HG02852 (cell line): ENCODE results near the gene SLC6A3.
"Not testable (repeated sequence)": the region's sequence is repeated elsewhere in the genome, so short reads cannot be mapped to it uniquely, and the experiment has no call there.

Experiments used
- ATAC-seq: cut with Tn5 transposase; IDR thresholded peaks from one replicate; pipeline ENCODE4 v1.9.1; 2021; ENCODE audit warnings: mild to moderate bottlenecking, moderate library complexity; ENCODE audit not compliant: unreplicated experiment

Gene SLC6A3

DNA sequence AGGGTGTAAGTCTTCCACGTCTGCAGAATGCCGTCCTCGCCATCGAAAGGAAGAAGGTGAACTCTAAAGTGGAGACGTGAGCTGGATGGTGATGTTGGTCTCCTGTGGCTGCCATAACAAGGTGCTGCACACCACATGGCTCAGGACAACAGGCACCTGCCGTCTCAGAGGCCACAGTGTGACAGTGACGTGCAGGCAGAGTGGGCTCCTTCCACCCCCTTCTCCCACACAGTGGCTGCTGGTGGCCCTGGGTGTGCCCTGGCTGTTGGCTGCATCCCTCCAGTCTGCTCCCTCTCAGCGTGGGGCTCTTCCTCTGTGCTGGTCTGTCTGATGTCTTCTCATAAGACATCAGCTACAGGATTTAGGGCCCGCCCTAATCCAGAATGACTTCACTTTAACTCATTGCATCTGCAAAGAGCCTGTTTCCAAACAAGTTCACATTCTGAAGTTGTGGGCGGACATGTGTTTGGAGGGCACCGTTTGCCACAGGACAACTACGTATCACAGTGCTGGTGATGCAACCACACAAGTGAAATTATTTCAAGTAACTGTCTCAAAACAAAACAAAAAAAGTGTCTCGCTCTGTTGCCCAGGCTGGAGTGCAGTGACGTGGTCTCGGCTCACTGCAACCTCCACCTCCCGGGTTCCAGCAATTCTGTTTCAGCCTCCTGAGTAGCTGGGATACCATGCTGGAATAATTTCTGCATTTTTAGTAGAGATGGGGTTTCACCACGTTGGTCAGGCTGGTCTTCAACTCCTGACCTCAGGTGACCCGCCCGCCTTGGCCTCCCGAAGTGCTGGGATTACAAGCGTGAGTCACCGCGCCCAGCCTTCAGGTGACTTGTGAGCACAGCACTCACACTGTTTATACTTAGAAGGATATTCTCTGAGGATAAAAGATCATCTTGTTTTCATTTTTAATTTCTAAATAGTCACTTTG is 69.1 kb downstream of the SLC6A3 start:
- ATAC-seq, result no peak

- no peak for ATAC-seq
These were observed 70.6 kb downstream of the SLC6A3 start for GRCh38 chr5:1374679-1375055.

GRCh38 chr5:1374030-1374678 is 71.1 kb downstream of the SLC6A3 start:
- ATAC-seq, result no peak

DNA sequence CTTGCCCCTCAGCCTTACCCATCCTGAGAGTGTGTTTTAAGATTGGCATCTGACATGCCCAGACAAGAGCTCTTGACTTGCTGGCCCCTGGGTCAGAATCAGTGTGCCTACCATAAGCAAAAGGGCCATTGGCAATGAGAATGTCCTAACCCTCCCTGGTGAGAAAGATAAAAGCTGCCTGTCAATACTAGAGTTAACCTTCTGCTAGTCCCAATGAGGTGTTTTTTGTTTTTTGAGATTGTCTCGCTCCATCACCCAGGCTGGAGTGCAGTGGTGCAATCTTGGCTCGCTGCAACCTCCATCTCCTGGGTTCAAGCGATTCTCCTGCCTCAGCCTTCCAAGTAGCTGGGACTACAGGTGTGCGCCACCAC is 73.3 kb downstream of the SLC6A3 start:
- ATAC-seq, result not testable (repeated sequence)

GRCh38 chr5:1371218-1371971 is 73.8 kb downstream of the SLC6A3 start:
- no peak for ATAC-seq

GRCh38 chr5:1370006-1370405 is 75.2 kb downstream of the SLC6A3 start:
- no peak for ATAC-seq

DNA sequence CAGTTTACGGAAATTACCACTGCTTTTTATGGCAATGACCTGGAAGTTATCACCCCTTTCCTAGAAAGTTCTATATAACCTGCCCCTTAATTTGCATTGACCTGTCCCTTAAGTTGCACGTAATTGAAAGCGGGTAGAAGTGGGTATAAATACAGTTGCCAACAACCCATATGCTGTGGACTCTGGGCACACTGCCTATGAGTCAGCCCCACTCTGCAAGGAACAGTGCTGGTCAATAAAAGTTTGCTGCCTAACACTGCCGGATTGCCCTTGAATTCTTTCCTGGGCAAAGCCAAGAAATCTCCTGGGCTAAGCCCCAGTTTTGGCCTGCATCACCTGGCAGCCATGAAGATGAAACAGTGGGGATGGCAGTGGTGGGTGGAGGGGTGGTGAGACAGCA is 76.5 kb downstream of the SLC6A3 start:
- no peak for ATAC-seq

GRCh38 chr5:1368236-1368635 is 77.0 kb downstream of the SLC6A3 start:
- ATAC-seq, result no peak

DNA sequence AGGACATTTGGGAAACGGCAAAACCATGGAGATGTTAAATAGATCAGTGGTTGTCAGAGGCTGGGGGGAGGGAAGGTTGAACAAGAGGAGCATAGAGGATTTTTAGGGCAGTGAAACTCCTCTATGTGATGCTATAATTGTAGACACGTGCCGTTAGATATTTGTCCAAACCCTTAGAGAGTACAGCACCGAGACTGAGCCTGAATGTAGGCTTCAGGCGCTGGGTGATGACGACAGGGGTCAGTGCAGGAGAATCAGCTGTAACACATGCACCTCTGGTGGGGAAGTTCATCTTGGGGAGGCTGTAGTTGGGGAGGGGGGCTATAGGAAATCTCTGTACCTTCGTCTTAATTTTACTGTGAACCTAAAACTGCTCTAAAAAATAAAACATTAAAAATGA is 78.1 kb downstream of the SLC6A3 start:
- ATAC-seq, result no peak

- ATAC-seq, result peak; percentile 68
These were observed 78.7 kb downstream of the SLC6A3 start for GRCh38 chr5:1366514-1366913.

DNA sequence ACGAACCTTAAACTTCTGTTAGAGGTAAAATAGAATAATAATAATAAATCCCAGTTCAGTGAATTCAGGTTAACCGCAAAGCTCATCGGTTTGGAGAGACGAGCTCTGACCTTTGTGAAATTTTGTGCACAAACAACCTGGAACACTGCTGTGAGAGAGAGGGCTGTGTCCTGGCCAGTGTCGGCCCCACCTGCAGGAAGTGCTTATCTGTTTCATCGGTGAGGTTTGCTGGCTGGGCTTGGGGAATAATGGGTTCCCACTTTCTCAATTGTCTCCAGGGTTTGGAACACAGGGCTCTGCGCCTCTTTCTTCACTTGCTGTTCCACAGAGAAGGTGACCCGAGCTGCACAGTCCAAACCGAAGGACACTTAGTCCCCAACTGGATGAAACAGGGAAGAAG is 81.0 kb downstream of the SLC6A3 start:
- ATAC-seq, result no peak

DNA sequence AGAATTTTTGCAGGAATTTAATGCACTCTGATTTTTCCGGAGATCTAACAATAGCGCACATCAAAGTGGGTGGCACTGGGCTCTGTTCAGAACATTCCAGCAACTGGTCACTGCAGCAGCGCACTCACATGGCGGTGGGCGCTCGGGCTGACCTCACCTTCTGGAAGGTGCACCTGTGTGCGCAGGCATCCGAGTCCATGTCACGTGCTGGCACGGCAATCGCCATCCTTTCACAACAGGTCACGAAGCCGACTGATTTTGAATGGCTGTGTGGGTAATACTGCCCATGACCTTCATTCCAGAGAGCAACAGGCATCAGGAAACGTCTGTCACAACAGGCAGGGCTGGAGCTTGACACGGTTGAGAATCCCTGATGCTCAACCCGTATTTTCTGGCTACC is 81.7 kb downstream of the SLC6A3 start:
- no peak for ATAC-seq

DNA sequence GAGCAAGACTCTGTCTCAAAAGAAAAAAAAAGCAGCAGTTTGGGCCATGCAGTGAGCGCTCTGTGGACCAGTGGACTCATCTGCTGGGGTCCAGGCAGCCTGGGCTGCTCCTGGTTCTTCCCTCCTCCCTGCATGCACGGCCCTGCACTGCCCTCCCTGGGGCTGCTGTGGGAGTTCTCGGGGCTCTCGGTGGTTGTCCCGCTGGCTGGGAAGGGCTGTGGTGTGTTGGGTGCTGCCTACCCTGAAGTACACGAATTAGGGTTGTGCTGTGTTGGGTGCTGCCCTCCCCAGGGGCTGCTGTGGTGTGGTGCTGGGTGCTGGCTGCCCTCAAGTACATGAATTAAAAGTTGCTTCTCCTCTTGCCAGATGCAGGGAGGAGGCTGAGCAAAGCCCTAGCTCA is 82.1 kb downstream of the SLC6A3 start:
- ATAC-seq, result no peak

DNA sequence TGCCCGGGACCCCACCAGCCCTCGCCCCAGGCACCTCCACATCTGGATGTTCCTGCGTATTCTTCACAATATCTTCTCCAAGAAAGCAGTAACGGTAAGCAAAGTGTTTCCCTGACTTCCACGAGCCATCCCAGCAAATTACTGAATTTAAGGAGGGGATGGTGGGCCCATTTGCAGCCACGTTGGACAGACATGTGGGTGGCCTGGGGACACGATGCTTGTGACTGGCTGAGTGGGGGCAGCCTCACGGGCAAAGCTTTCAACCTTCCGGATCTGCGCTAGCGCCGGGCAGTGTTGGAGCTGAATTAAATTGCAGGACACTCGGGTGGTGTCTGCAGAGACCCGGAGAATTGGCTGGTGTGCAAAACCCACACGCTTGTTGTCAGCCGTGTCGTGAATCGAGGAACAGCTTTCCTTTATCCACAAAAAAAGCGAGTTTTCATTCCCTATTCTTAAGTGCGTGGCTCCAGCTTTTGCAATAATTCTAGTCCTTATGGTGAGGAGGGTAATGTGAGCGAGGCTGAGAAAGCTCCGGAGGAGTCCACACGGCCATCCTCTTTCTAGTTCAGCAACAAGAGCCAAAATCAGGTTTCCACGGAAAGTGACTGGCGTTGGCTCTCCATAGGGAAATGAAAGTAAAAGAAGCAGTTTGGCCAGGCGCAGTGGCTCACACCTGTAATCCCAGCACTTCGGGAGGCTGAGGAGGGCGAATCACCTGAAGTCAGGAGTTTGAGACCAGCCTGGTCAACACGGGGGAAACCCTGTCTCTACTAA is 82.8 kb downstream of the SLC6A3 start:
- no peak for ATAC-seq

DNA sequence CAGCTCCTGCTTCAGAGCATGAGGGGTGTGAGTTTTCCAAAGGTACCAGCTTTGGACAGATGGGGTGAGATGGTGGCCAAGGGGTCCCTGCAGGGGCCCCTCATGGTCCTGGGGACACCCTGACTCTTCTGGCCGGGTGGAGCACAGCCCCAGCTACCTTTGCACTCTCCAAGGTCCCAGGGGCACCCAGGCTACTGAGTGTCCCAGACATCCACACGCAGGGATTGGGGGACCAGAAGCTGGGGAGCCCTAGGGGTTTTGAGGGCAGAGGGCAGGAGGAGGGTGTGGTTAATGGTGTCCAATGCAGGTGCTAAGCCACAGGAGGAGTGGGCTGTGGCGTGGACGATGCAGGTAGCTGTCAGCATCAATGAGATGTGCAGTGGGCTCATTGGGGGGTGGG is 84.4 kb downstream of the SLC6A3 start:
- no peak for ATAC-seq

- not testable (repeated sequence) for ATAC-seq
These were observed 84.9 kb downstream of the SLC6A3 start for GRCh38 chr5:1360367-1360766.

DNA sequence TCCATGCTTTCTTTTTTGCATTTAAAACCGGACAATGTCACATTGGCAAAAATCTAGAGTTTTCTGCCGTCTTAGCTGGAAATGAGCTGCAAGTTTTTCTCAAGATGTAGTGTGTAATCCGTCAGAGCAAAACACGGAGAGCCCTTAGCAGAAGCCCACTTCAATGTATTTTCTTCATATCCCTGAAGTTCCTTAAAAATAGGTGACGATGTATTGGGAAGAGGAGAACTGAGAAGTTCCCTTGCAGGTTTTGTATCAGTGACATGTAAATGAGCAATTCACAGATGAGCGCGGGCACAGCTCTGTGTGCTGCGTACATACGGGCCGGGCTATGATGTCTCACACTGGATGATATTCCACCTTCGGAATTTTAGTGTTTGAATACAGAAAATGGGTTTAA is 85.5 kb downstream of the SLC6A3 start:
- ATAC-seq, result no peak

DNA sequence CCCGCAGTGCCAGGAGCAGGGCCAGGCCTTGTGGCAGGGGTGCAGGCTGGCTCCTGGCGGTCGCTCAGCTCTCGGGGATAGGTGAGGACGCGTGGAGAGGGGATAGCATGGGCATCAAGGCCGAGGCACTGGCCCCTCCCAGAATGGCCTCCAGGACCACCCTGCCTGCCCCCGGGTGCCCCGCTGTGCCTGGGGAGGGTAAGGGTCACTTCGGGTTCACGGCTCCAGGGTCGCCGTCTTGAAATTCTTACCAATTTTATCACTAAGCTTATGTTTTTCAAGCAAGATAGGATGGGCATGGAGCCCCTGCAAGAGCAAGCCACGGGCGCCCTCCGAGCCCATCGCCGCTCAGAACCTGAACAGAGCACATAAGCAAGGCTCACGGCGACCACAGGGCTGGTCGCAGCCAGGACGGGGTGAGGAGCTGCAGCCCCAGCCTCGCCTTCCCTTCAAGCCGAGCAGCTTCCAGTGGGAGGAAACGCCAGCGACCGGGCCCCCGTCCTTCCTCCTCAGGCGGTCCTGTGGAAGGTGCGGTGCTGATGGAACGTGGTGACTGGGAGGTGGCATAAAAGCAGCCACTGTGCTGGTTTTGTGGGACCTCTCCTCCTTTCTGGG is 86.1 kb downstream of the SLC6A3 start:
- no peak for ATAC-seq

GRCh38 chr5:1358726-1359025 is 86.6 kb downstream of the SLC6A3 start:
- ATAC-seq, result no peak

GRCh38 chr5:1357946-1358725 is 87.1 kb downstream of the SLC6A3 start:
- ATAC-seq, result no peak
